Measurements from ENCODE around the gene UNC13D. TPM values are rescaled to one million over a fixed set of nuclear protein-coding genes. Genes with fewer than 3 reads are reported as not detected.

The UNC13D gene
- polyA plus RNA-seq, 3 donors = 28.4 to 111 (median 53.3) TPM

- no peak for TF ChIP-seq CTCF (IDR thresholded peaks at IDR 0.05)
- Histone ChIP-seq H3K27ac (ENCODE audit: low read depth in 1 of 2, low read length in 2 of 2) (no peak overlapping the region), H3K4me3 (replicated peaks in 1 of 3; ENCODE audit: low read depth in 2 of 3, low read length in 3 of 3) (no peak overlapping the region), H3K9me3 (replicated peaks in 1 of 2; ENCODE audit: control insufficient read depth in 1 of 2, insufficient read depth in 1 of 2, low read length in 2 of 2) (no peaks in the 10 kb centered on the region), H3K9ac (ENCODE audit: insufficient read depth, low read length, poor library complexity, severe bottlenecking) (no peak overlapping the region), H3K27me3 (ENCODE audit: control insufficient read depth in 2 of 2, insufficient read depth in 2 of 2, low read length in 2 of 2) (no peaks in the 10 kb centered on the region), H4K20me1 (ENCODE audit: insufficient read depth, low read length) (no peaks in the 10 kb centered on the region), H3K36me3 (replicated peaks in 1 of 2; ENCODE audit: control insufficient read depth in 1 of 2, insufficient read depth in 2 of 2, low read length in 2 of 2) (peaks cover 5 to 39% of the 10 kb centered on the region in 2 donors), H2AFZ (ENCODE audit: insufficient read depth, low read depth, low read length, poor library complexity, severe bottlenecking) (no peak overlapping the region), H3K4me1 (ENCODE audit: control insufficient read depth in 1 of 2, insufficient read depth in 2 of 2, low read length in 2 of 2) (peaks cover 8 to 11% of the 10 kb centered on the region in 2 donors), H3K79me2 (ENCODE audit: insufficient read depth, low read length) (peaks cover 89% of the 10 kb centered on the region), H3K4me2 (replicated peaks; ENCODE audit: extremely low read depth, low read length, poor library complexity, severe bottlenecking) (no peak overlapping the region)
- H3K27ac Mint-ChIP-seq = no peak overlapping the region
- no peak for DNase-seq
- intact Hi-C loops (cut with micrococcal nuclease) = loop anchor here in 1 of 2 donors (5.0 kb wide), 1 partner anchor 36 kb away; no protein-coding TSS in a partner anchor
- peaks cover 9% of the 10 kb centered on the region for H3K4me1 Mint-ChIP-seq
- peaks cover 29 to 32% of the 10 kb centered on the region in 2 donors for H3K36me3 Mint-ChIP-seq
- no peak overlapping the region for H3K4me3 Mint-ChIP-seq
- no peaks in the 10 kb centered on the region for H3K27me3 Mint-ChIP-seq (ENCODE audit: low read depth in 3 of 3)
- H3K9me3 Mint-ChIP-seq = no peaks in the 10 kb centered on the region
- WGBS (ENCODE audit: insufficient coverage) = no CpG with 5 or more reads among the region's 6 CpGs
These were observed 53.0 kb downstream of the UNC13D start for GRCh38 chr17:75791254-75791653.

- H3K9me3 ChIP-seq (replicated peaks in 1 of 2; ENCODE audit: control insufficient read depth in 1 of 2, insufficient read depth in 1 of 2, low read length in 2 of 2) = no peaks in the 10 kb centered on the region
These were observed 59.0 kb downstream of the UNC13D start for GRCh38 chr17:75785016-75785890.

More at GRCh38 chr17:75785016-75785890, 59.0 kb downstream of the UNC13D start:
- Histone ChIP-seq H3K4me3 (replicated peaks in 1 of 3; ENCODE audit: low read depth in 2 of 3, low read length in 3 of 3) (peak overlapping the region; percentile 49 to 77 (median 74)), H2AFZ (ENCODE audit: insufficient read depth, low read depth, low read length, poor library complexity, severe bottlenecking) (peak overlapping the region; percentile 81), H3K27ac (ENCODE audit: low read depth in 1 of 2, low read length in 2 of 2) (peak overlapping the region; percentile 97 to 100), H3K9ac (ENCODE audit: insufficient read depth, low read length, poor library complexity, severe bottlenecking) (peak overlapping the region; percentile 89), H3K79me2 (ENCODE audit: insufficient read depth, low read length) (peaks cover 54% of the 10 kb centered on the region), H3K27me3 (ENCODE audit: control insufficient read depth in 2 of 2, insufficient read depth in 2 of 2, low read length in 2 of 2) (no peaks in the 10 kb centered on the region), H3K4me2 (replicated peaks; ENCODE audit: extremely low read depth, low read length, poor library complexity, severe bottlenecking) (peak overlapping the region; percentile 85), H3K36me3 (replicated peaks in 1 of 2; ENCODE audit: control insufficient read depth in 1 of 2, insufficient read depth in 2 of 2, low read length in 2 of 2) (no peaks in the 10 kb centered on the region), H4K20me1 (ENCODE audit: insufficient read depth, low read length) (no peaks in the 10 kb centered on the region), H3K4me1 (ENCODE audit: control insufficient read depth in 1 of 2, insufficient read depth in 2 of 2, low read length in 2 of 2) (peaks cover 47 to 59% of the 10 kb centered on the region in 2 donors)
- no peaks in the 10 kb centered on the region for H3K9me3 Mint-ChIP-seq
- DNase-seq = peak; percentile 88 to 96 (median 94)
- H3K27ac Mint-ChIP-seq = peak overlapping the region; percentile 97 to 99 (median 98)
- no peaks in the 10 kb centered on the region for H3K27me3 Mint-ChIP-seq (ENCODE audit: low read depth in 3 of 3)
- intact Hi-C loops (cut with micrococcal nuclease) = loop anchor here in 1 of 2 donors (10.0 kb wide), 1 partner anchor 190 kb away; the partner anchor contains the start of genes ACOX1 and TEN1
- no peak for TF ChIP-seq CTCF (IDR thresholded peaks at IDR 0.05)
- H3K4me1 Mint-ChIP-seq = peaks cover 40% of the 10 kb centered on the region
- H3K4me3 Mint-ChIP-seq = peak overlapping the region; percentile 70 to 86
- 27% methylated on average over 25 of the region's 43 CpGs for WGBS (ENCODE audit: insufficient coverage)
- H3K36me3 Mint-ChIP-seq = peaks cover 0 to under 1% of the 10 kb centered on the region in 2 donors
